Measurements from ENCODE around the gene RPTOR. TPM values are rescaled to one million over a fixed set of nuclear protein-coding genes. Genes with fewer than 3 reads are reported as not detected.

RPTOR gene
- polyA plus RNA-seq, 5 donors, result 13.5 to 23.7 (median 15.7) TPM

- no peak for DNase-seq
Measured at GRCh38 chr17:80858301-80859001, 313.8 kb downstream of the RPTOR start.

- DNase-seq, result peak; percentile 68 to 71
Measured at GRCh38 chr17:80859002-80859941, 314.6 kb downstream of the RPTOR start.

- no peak for DNase-seq
Measured at GRCh38 chr17:80860101-80860671, 315.5 kb downstream of the RPTOR start.

- DNase-seq, result no peak
Measured at GRCh38 chr17:80860703-80861417, 316.2 kb downstream of the RPTOR start.

- no peak for DNase-seq
Measured at GRCh38 chr17:80861418-80861815, 316.8 kb downstream of the RPTOR start.

- no peak for DNase-seq
Measured at GRCh38 chr17:80861892-80862291, 317.3 kb downstream of the RPTOR start.

- no peak for DNase-seq
Measured at GRCh38 chr17:80862481-80862961, 317.9 kb downstream of the RPTOR start.

- DNase-seq, result no peak
Measured at GRCh38 chr17:80862978-80863377, 318.3 kb downstream of the RPTOR start.

GRCh38 chr17:80863626-80864025, 319.0 kb downstream of the RPTOR start:
- no peak for DNase-seq

- DNase-seq, result no peak
Measured at GRCh38 chr17:80864751-80865150, 320.1 kb downstream of the RPTOR start.

GRCh38 chr17:80866050-80866793, 321.6 kb downstream of the RPTOR start:
- DNase-seq, result peak in 1 of 2 donors; percentile 50

- DNase-seq, result no peak
Measured at GRCh38 chr17:80868022-80868609, 323.5 kb downstream of the RPTOR start.

- no peak for DNase-seq
Measured at GRCh38 chr17:80869481-80870145, 325.0 kb downstream of the RPTOR start.

GRCh38 chr17:80870401-80870800, 325.8 kb downstream of the RPTOR start:
- DNase-seq, result no peak

- no peak for DNase-seq
Measured at GRCh38 chr17:80871341-80871740, 326.7 kb downstream of the RPTOR start.

GRCh38 chr17:80872001-80872500, 327.4 kb downstream of the RPTOR start:
- peak in 1 of 2 donors; percentile 43 for DNase-seq

- DNase-seq, result no peak
Measured at GRCh38 chr17:80872501-80873306, 328.1 kb downstream of the RPTOR start.

GRCh38 chr17:80873307-80873951, 328.8 kb downstream of the RPTOR start:
- DNase-seq, result no peak
